ENCODE data around the gene SMIM3.

SMIM3 gene

GRCh38 chr5:150764530-150764929 is 14.0 kb upstream of the SMIM3 start:
- in situ Hi-C loops (cut with HindIII; ENCODE audit: low sequenced_read_pairs) = no loop called here

DNA sequence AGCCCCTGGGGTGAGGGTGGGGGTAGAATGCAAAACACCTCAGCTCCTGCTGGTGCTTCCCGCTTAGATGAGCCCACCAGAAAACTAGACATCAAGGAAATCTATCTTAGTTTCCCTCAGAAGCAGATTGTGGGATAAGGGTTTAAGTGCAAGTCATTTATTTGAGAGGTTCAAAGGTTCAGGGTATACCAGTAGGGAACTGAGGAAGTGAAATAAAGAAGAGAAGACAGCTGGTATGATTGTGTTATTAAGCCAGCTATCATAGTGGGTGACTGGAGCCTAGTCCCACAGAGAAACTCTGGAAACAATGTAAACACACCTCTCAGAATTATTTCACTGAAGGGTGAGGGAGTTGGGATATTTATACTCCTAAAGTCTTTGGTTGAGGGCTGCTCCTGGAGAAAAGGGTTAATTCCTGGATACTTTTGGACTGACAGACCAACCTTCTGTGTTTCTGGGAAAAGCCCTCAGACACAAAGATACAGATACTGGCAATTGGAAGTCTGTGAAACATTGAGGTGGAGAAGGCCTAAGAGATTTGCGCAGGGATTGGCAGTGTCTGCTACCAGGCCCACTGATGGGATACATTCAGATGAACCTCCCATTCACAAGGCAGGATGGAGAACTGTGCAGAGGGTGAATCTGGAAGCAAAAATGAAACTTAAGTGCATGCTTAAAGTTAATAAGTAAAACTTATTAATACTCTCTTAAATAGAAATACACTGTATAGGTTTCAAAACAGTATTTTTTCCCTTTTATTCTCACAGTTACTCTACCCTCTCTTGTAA is 13.4 kb upstream of the SMIM3 start:
- in situ Hi-C loops (cut with HindIII; ENCODE audit: low sequenced_read_pairs) = no loop called here

DNA sequence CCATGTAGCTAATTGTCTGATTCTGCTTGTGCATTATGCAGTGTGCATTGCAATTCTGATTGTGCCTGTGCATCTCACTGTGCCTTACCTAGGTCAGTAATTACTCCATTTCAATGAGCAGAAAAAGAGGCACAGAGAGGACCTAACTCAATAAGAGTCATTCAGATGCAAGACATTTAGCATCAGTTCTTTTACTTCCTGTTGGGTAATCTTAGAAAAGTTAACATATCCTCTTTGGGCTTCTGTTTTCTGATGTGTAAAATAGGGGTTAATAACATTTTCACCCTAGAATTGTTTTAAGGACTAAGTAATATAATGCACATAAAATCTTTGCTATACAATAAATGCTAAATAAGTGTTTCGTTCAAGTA is 12.8 kb upstream of the SMIM3 start:
- in situ Hi-C loops (cut with HindIII; ENCODE audit: low sequenced_read_pairs) = no loop called here

GRCh38 chr5:150766251-150766650 is 12.3 kb upstream of the SMIM3 start:
- in situ Hi-C loops (cut with HindIII; ENCODE audit: low sequenced_read_pairs) = no loop called here

DNA sequence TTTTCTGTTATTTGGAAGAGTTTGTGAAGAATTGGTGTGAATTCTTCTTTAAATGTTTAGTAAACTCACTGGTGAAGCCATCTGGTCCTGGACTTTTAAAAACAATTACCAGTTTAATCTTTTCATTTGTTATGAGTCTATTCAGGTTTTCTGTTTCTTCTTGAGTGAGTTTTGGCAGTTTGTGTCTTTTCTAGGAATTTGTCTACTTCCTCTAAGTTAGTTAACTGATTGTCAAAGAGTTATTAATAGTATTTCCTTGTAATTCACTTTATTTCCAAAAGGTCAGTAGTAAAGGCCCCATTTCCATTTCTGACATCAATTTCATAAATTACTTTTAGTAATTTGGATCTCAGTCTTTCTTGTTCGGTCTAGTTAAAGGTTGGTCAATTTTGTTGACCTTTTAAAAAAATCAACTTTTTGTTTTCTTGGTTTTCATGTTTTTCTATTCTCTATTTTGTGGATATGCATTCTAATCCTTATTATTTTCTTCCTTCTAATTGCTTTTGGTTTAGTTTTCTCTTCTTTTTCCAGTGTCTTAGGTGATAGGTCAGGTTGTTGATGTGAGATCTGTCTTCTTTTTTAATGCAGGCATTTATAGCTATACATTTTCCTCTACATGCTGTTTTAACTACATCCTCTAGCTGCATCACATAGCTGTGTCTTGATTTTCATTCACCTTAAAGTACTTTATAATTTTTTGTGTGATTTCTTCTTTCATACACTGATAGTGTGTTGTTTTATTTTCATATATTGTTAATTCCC is 7.3 kb upstream of the SMIM3 start:
- in situ Hi-C loops (cut with HindIII; ENCODE audit: low sequenced_read_pairs) = no loop called here

GRCh38 chr5:150774145-150774544 is 4.4 kb upstream of the SMIM3 start:
- in situ Hi-C loops (cut with HindIII; ENCODE audit: low sequenced_read_pairs) = no loop called here

DNA sequence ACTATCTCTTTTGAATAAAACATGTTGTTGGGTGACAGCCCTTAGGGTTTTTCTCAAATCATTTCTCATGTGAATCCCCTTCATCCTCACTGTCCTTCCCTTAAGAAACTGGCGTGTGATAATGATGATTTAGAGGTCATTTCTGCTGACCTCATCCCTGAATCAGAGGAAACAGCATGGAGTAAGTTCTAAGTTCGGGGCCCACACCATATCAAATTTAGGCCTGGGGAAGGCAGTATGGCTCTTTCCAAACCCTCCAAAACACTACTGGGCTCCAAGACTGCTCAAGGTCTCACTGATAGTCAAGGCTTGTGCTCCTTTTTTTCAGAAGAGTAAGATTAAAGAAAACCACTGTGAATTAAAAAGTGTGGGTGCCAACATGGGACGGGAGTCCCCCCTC is 872 bp upstream of the SMIM3 start:
- in situ Hi-C loops (cut with HindIII; ENCODE audit: low sequenced_read_pairs) = no loop called here

DNA sequence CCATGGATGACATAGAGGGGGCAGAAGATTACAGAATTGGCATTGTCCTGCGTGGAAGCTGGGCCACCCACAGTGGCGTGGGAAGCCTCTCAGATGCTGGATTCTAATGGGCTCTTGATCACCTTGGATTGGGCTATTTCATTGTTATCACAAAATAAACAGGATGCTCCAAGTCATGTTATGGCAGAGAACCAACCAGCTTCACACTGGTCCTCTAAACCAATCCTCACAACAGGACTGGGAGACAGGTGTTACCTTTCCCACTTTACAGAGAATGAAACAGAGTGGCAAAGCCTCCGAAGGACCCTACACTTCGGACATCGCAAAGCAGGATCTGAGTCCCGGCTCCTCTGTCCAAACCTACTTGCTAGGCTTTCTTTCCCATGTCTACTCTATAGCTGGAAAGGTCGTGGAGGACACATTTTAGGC is 455 bp upstream of the SMIM3 start:
- in situ Hi-C loops (cut with HindIII; ENCODE audit: low sequenced_read_pairs) = no loop called here

GRCh38 chr5:150779397-150780186 is 1.0 kb downstream of the SMIM3 start:
- in situ Hi-C loops (cut with HindIII; ENCODE audit: low sequenced_read_pairs) = no loop called here

DNA sequence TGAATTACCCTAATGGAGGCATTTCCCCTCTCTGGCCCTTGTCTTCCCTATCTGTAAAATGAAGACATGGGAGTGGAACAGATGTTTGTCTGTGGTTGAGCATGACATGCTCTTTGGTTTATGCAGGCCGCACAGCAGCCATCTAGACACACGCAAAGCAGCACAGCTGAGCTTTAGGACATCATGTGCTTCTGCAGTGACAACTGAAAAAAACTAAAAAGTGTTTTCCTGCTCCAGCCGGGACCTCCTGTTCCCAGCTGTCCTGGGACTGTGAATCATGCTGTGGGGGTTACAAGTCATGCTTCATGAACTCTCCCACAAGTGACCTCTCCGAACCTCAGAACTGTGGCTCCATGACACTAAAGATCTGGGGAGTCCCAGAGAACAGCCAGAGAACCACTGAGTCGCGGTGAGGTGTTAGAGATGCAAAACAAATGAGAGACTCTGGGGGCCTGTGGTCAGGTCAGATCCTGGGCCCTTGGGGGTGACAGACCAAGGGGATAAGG is 1.7 kb downstream of the SMIM3 start:
- in situ Hi-C loops (cut with HindIII; ENCODE audit: low sequenced_read_pairs) = no loop called here

- in situ Hi-C loops (cut with HindIII; ENCODE audit: low sequenced_read_pairs) = no loop called here
These were observed 2.3 kb downstream of the SMIM3 start for GRCh38 chr5:150780816-150781221.

- in situ Hi-C loops (cut with HindIII; ENCODE audit: low sequenced_read_pairs) = no loop called here
These were observed 3.4 kb downstream of the SMIM3 start for GRCh38 chr5:150781706-150782614.

GRCh38 chr5:150782850-150783249 is 4.3 kb downstream of the SMIM3 start:
- in situ Hi-C loops (cut with HindIII; ENCODE audit: low sequenced_read_pairs) = no loop called here

DNA sequence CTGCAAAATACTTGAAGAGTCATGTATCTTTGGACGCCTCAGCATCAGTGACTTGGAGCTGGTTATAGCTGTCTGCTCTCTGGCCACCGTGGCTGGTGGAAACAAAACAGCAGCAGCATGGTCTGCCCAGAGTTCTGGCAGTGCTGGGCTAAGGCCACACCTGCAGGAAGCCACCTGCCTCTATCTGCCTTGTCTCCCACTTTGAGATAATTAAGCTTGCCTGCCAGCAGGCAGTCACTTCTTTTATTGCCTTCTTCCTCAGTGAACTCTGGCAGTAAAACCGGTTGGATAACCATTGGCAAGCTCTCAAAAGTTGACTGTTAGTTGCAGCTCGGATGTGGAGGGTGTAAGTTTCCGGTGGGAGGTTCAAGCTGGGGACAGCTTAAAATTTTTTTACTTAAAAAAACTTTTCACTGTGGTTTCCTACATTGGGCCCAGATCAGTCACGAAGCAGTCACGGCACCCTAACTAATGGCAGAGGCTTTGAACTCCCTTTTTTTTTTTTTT is 4.9 kb downstream of the SMIM3 start:
- in situ Hi-C loops (cut with HindIII; ENCODE audit: low sequenced_read_pairs) = no loop called here

DNA sequence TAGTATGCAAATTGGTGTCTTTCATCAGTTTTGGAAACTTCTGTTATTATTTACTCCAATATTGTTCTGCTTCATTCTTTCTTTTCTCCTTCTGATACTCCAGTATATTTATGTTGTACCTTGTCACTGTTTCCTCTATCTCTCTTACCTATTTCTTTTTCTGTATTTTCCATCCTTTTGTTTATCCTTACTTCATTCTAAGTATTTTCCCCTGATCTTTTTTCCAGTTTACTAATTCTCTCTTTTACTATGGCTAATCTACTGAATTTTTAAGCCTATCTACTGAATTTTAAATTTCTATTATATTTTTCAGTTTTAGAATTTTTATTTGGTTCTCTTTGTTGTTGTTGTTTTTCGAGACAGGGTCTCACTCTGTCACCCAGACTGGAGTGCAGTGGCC is 7.4 kb downstream of the SMIM3 start:
- in situ Hi-C loops (cut with HindIII; ENCODE audit: low sequenced_read_pairs) = loop anchor here (5.0 kb wide), 1 partner anchor 34 kb away; no protein-coding TSS in a partner anchor

- in situ Hi-C loops (cut with HindIII; ENCODE audit: low sequenced_read_pairs) = loop anchor here (5.0 kb wide), 1 partner anchor 35 kb away; no protein-coding TSS in a partner anchor
These were observed 8.3 kb downstream of the SMIM3 start for GRCh38 chr5:150786876-150787275.

- in situ Hi-C loops (cut with HindIII; ENCODE audit: low sequenced_read_pairs) = loop anchor here (5.0 kb wide), 1 partner anchor 35 kb away; no protein-coding TSS in a partner anchor
These were observed 9.1 kb downstream of the SMIM3 start for GRCh38 chr5:150787656-150788055.

GRCh38 chr5:150788977-150789376 is 10.4 kb downstream of the SMIM3 start:
- in situ Hi-C loops (cut with HindIII; ENCODE audit: low sequenced_read_pairs) = loop anchor here (5.0 kb wide), 1 partner anchor 37 kb away; no protein-coding TSS in a partner anchor

DNA sequence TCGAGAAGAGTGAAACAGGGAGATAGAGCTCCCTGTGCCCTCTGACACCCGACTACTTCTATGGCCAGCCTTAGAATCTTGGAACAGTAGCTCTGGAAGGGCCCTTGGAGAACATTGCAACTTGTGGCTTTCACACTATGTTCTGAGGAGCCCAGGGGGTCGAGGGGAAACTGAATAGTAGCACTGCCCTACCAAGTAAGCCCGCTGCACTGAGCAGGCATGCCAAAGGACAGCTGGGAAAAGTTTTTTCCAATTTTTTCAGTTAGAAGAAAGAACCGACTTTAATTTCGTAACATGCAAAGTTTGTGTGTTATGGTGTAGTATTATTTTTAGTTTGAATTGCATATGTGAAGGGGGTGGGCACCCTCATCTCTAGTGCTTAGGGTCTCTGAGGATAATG is 10.9 kb downstream of the SMIM3 start:
- in situ Hi-C loops (cut with HindIII; ENCODE audit: low sequenced_read_pairs) = loop anchor here (5.0 kb wide), 1 partner anchor 37 kb away; no protein-coding TSS in a partner anchor

All from endothelial cell of hepatic sinusoid (primary cell).